Measurements from ENCODE around the gene HDAC3. TPM values are rescaled to one million over a fixed set of nuclear protein-coding genes. Genes with fewer than 3 reads are reported as not detected.

The HDAC3 gene
- total RNA-seq, 1 experiment from 2014 or later = 91.9 TPM

DNA sequence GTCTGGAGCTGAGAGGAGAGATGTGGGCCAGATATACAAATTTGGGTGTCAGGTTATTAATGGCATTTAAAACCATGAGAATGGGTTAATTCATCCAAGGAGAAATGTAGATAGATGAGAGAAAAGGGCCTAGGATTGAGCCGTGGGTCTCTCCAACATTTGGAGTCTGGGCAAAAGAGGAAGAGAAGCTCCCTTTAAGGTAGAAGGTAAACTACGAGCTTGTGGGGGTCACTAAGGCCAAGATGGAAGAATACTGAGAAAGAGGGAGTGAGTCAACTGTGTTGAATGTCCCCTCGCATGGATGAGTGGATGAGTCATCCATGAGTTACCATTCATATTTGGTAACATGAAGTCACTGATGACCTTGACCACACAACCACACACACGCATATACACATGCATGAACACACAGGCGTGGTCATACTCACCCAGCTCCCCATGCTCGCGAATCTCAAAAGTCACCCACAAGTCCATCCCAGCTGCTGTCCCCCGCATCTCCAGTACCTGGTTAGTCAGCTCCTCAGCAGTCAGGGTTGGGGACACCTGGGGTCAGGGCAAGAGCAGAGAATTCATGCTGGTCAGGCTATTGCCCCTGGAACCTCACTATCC lies 21.4 kb upstream of the HDAC3 start:
- peak; percentile 56 for DNase-seq (ENCODE audit: low read depth, low spot score)
- Histone ChIP-seq H3K9me3 (ENCODE audit: control insufficient read depth in 1 of 2, insufficient read depth in 1 of 2, low read depth in 1 of 2, low read length in 2 of 2) (no peaks in the 10 kb centered on the region), H3K79me2 (ENCODE audit: insufficient read depth, low read length) (no peaks in the 10 kb centered on the region), H3K4me3 (replicated peaks in 1 of 2; ENCODE audit: low read depth in 1 of 2, low read length in 2 of 2) (no peak overlapping the region), H3K27me3 (ENCODE audit: insufficient read depth, low read length) (no peaks in the 10 kb centered on the region), H2AFZ (ENCODE audit: low read depth, low read length, poor library complexity, severe bottlenecking) (no peak overlapping the region), H3K27ac (ENCODE audit: low read depth, low read length) (no peak overlapping the region), H3K36me3 (ENCODE audit: control insufficient read depth in 1 of 2, insufficient read depth in 2 of 2, low read length in 2 of 2) (no peaks in the 10 kb centered on the region), H3K4me2 (ENCODE audit: low read length) (peak overlapping the region; percentile 39), H3K4me1 (ENCODE audit: control insufficient read depth in 1 of 2, insufficient read depth in 2 of 2, low read length in 2 of 2) (peaks cover 0 to 16% of the 10 kb centered on the region in 2 experiments; a peak in 2 of 4 replicates), H4K20me1 (ENCODE audit: insufficient read depth) (no peaks in the 10 kb centered on the region), H3K9me2 (ENCODE audit: insufficient read depth) (no peaks in the 10 kb centered on the region), H3K9ac (ENCODE audit: low read length) (no peak overlapping the region)
- no TSS peak for BruUV-seq (replicated peaks)
- peak; percentile 77 for ATAC-seq
- RAD21 ChIA-PET (ENCODE audit: low non-redundant PET in 1 of 2, low total read pairs in 2 of 2, uncharacterized antibody in 2 of 2, unreplicated experiment in 2 of 2) = no interaction called here
- intact Hi-C loops (cut with micrococcal nuclease) = no loop called here
- CTCF ChIA-PET = interaction anchor here (1.4 kb wide), 1 partner anchor 311 kb away, joined by 3 read pairs; the partner anchor contains the start of gene RNF14
- POLR2A ChIA-PET = no interaction called here
- TF ChIP-seq YY1 (IDR thresholded peaks at IDR 0.05; ENCODE audit: extremely low read depth, insufficient replicate concordance, low read depth, low read length) = no peak
- TF ChIP-seq ELF1 (IDR thresholded peaks at IDR 0.05; ENCODE audit: borderline replicate concordance, low read depth) = no peak
- no peak for TF ChIP-seq EGR1 (IDR thresholded peaks at IDR 0.05; ENCODE audit: low read depth)
- TF ChIP-seq SP1 (IDR thresholded peaks at IDR 0.05; ENCODE audit: low read depth) = peak; percentile 52; the same call in 1 of the 2 replicates
- TF ChIP-seq POLR2AphosphoS5 (IDR thresholded peaks at IDR 0.05; ENCODE audit: low read depth, low read length) = no peak
- TF ChIP-seq, protein P1, sequence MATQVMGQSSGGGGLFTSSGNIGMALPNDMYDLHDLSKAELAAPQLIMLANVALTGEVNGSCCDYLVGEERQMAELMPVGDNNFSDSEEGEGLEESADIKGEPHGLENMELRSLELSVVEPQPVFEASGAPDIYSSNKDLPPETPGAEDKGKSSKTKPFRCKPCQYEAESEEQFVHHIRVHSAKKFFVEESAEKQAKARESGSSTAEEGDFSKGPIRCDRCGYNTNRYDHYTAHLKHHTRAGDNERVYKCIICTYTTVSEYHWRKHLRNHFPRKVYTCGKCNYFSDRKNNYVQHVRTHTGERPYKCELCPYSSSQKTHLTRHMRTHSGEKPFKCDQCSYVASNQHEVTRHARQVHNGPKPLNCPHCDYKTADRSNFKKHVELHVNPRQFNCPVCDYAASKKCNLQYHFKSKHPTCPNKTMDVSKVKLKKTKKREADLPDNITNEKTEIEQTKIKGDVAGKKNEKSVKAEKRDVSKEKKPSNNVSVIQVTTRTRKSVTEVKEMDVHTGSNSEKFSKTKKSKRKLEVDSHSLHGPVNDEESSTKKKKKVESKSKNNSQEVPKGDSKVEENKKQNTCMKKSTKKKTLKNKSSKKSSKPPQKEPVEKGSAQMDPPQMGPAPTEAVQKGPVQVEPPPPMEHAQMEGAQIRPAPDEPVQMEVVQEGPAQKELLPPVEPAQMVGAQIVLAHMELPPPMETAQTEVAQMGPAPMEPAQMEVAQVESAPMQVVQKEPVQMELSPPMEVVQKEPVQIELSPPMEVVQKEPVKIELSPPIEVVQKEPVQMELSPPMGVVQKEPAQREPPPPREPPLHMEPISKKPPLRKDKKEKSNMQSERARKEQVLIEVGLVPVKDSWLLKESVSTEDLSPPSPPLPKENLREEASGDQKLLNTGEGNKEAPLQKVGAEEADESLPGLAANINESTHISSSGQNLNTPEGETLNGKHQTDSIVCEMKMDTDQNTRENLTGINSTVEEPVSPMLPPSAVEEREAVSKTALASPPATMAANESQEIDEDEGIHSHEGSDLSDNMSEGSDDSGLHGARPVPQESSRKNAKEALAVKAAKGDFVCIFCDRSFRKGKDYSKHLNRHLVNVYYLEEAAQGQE (IDR thresholded peaks at IDR 0.05; ENCODE audit: low read depth) = no peak
- TF ChIP-seq FOSL1 (IDR thresholded peaks at IDR 0.05; ENCODE audit: low read depth) = peak; percentile 68
- TF ChIP-seq ZFX (IDR thresholded peaks at IDR 0.05) = no peak
- no peak for TF ChIP-seq POLR2A (IDR thresholded peaks at IDR 0.05; ENCODE audit: borderline replicate concordance, extremely low read depth, insufficient read depth, insufficient read length)
- TF ChIP-seq JUND (IDR thresholded peaks at IDR 0.05) = peak; percentile 69
- no peak for TF ChIP-seq CBX3 (IDR thresholded peaks at IDR 0.05; ENCODE audit: low read depth)
- no peak for TF ChIP-seq EZH2 (IDR thresholded peaks at IDR 0.05)
- no peak for TF ChIP-seq RAD21 (IDR thresholded peaks at IDR 0.05; ENCODE audit: low read depth)
- no peak for TF ChIP-seq ZNF274 (IDR thresholded peaks at IDR 0.05; ENCODE audit: low read depth, low read length)
- TF ChIP-seq, protein P2, sequence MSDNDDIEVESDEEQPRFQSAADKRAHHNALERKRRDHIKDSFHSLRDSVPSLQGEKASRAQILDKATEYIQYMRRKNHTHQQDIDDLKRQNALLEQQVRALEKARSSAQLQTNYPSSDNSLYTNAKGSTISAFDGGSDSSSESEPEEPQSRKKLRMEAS (IDR thresholded peaks at IDR 0.05) = no peak
- TF ChIP-seq SIN3A (IDR thresholded peaks at IDR 0.05; ENCODE audit: low read depth) = no peak
- no peak for TF ChIP-seq CEBPB (IDR thresholded peaks at IDR 0.05; ENCODE audit: low read depth)
- TF ChIP-seq, protein P3, sequence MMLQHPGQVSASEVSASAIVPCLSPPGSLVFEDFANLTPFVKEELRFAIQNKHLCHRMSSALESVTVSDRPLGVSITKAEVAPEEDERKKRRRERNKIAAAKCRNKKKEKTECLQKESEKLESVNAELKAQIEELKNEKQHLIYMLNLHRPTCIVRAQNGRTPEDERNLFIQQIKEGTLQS (IDR thresholded peaks at IDR 0.05) = no peak
- TF ChIP-seq EZH2phosphoT487 (IDR thresholded peaks at IDR 0.05; ENCODE audit: borderline replicate concordance) = no peak
- TF ChIP-seq, protein P4, sequence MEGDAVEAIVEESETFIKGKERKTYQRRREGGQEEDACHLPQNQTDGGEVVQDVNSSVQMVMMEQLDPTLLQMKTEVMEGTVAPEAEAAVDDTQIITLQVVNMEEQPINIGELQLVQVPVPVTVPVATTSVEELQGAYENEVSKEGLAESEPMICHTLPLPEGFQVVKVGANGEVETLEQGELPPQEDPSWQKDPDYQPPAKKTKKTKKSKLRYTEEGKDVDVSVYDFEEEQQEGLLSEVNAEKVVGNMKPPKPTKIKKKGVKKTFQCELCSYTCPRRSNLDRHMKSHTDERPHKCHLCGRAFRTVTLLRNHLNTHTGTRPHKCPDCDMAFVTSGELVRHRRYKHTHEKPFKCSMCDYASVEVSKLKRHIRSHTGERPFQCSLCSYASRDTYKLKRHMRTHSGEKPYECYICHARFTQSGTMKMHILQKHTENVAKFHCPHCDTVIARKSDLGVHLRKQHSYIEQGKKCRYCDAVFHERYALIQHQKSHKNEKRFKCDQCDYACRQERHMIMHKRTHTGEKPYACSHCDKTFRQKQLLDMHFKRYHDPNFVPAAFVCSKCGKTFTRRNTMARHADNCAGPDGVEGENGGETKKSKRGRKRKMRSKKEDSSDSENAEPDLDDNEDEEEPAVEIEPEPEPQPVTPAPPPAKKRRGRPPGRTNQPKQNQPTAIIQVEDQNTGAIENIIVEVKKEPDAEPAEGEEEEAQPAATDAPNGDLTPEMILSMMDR (IDR thresholded peaks at IDR 0.05 in 2 of 3, conservative IDR thresholded peaks at IDR 0.05 in 1 of 3; ENCODE audit: borderline replicate concordance in 1 of 3, insufficient read depth in 1 of 3, low read depth in 2 of 3, low read length in 2 of 3) = no peak
- TF ChIP-seq TCF7L2 (IDR thresholded peaks at IDR 0.05; ENCODE audit: borderline replicate concordance, extremely low read depth, insufficient read depth, insufficient read length) = no peak
